HG03064 (cell line): Measurements from ENCODE around the gene GNPDA1.
"Not testable (repeated sequence)": the region's sequence is repeated elsewhere in the genome, so short reads cannot be mapped to it uniquely, and the experiment has no call there.

Source experiments
- ATAC-seq: cut with Tn5 transposase; IDR thresholded peaks from one replicate; pipeline ENCODE4 v1.9.1; 2021; ENCODE audit warnings: low read depth; ENCODE audit not compliant: unreplicated experiment

Gene GNPDA1

GRCh38 chr5:142012792-142013388 lies at the start of gene GNPDA1:
GNPDA1 (minus strand) TSS chr5:142013027; CDS start chr5:142012035, 992 bp downstream.
- peak; percentile 55 for ATAC-seq

DNA sequence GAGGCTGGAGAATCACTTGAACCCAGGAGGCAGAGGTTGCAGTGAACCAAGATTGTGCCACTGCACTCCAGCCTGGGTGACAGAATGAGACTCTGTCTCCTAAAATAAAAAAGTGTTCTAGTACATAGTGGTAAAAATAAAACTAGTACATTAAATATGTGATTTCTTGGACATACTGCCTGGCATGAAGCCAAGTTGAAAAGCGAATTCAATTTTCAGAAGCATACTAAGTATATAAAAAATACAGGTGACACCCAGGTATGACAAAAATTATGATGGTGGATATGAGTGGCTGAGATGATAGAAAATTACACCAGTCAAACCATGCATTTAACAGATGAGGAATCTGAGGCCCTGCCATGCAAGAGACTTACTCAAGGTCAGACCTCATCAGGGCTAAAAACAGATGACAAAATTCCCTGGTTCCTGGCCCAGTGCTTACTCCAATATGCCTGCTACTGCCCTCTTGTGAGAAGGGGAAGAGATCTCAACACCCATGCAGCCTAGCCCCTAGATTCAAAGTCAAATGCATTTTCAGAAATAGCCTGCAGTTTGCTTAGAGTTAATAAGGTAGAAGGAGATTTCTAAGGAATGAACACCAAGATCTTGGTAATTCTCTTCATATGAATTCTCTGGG lies 46.6 kb upstream of the GNPDA1 start:
- no peak for ATAC-seq

- ATAC-seq: no peak
These were observed 44.9 kb upstream of the GNPDA1 start for GRCh38 chr5:142057697-142058056.

DNA sequence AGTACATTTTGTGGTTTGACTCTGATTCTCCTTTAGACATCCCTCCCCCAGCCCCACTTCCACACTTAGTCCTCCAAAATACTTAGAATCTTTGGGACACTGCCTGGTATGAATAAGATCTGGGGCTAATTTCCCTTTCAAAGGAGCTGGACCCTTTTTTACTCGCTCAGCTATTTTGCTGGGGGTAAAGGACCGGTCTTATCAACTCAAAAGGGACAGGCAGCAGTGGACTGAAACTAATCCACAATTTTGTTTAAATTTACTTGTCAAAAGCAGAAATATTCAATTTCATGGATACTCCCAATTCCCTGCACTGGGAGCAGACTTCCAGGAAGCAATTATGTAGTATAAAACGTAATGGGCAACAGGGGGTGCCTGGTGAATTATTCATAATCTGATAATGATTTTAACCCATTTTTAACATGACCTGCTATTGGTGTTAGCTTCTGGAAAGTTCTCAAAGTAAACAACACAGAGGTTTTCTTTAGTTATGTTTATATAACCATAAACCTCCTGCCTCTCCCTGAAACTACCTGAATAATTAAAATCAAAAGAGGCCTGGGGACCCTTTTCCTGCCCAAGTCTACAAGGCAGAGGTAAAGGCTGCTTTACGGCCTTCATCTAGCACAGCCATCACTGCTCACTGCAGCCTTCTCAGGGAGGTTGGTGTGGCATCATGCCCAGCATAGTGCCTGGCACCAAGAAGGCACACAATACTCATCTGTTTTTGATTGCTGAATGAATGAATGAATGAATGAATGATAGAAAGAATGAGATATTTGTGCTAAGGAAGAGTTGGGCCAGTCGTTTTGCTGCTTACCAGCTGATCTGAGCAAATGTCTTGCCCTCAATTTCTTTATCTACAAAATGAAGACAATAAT lies 44.2 kb upstream of the GNPDA1 start:
- ATAC-seq: no peak

DNA sequence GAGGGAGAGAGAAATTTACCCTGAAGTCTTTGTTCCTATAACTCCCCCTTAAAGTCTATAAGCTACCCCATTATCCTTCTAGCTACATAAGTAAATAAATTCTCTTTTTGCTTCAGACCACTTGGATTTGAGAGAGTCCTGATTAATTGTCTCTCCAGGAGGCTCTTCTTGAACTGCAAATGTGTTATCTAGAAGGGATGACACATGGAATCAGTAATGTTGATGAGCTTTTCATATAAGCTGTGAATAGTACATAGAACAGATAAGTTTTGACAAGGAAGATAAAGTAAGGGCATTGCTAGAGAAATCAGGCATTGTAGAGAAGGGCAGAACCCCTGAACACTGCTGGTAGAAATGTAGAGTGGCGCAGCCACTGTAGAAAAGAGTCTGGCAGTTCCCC lies 42.5 kb upstream of the GNPDA1 start:
- no peak for ATAC-seq

- ATAC-seq: no peak
These were observed 40.8 kb upstream of the GNPDA1 start for GRCh38 chr5:142053426-142054151.

DNA sequence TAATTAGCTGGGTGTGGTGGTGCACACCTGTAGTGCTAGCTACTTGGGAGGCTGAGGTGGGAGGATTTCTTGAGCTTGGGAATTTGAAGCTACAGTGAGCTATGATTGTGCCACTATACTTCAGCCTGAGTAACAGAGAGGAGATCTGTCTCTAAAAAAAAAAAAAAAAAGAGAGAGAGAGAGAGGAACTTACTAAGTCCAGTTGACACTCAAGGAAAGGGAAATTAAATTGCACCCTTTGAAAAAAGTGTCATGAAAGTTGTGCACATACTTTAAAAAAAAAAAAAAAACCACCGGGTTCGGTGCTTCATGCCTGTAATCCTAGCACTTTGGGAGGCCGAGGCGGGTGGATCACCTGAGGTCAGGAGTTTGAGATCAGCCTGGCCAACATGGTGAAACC lies 39.2 kb upstream of the GNPDA1 start:
- ATAC-seq: not testable (repeated sequence)

- ATAC-seq: no peak
These were observed 35.4 kb upstream of the GNPDA1 start for GRCh38 chr5:142048272-142048671.

DNA sequence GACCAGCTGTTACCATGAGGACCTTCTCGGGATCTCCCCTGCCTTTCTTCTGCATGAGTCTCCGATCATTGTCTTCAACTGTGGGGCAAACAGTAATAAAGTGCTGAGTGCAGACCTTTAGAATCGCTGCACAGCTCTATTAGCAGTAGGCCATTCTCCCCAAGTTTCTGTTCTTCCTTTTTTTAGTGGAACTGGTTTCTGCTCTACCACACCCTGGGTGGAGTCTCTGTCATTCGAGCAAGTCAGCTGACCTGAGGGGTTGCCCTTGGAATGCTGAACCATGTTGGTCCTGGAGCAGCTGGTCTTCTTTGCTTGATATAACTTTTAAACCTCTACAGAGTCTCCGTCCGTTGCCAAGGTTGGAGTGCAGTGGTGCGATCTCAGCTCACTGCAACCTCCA lies 33.4 kb upstream of the GNPDA1 start:
- ATAC-seq: no peak

GRCh38 chr5:142040881-142041280 lies 28.1 kb upstream of the GNPDA1 start:
- ATAC-seq: not testable (repeated sequence)

- ATAC-seq: no peak
These were observed 27.5 kb upstream of the GNPDA1 start for GRCh38 chr5:142040285-142040684.

DNA sequence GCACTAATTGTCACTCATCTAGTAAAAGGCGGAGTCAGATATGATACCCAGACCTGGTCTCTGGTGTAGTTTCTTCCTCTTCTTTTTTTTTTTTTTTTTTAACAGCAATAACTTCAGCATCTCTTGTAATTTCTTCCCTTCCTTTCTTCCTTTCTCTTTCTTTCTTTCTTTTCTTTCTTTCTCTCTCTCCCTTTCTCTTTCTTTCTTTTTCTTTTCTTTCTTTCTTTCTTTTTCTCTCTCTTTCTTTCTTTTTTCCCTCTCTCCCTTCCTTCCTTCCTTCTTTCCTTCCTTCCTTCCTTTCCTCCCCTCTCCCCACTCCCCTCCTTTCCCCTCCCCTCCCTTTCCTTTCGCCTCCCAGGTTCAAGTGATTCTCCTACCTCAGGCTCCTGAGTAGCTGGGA lies 25.9 kb upstream of the GNPDA1 start:
- no peak for ATAC-seq

- not testable (repeated sequence) for ATAC-seq
These were observed 24.8 kb upstream of the GNPDA1 start for GRCh38 chr5:142037599-142037998.

GRCh38 chr5:142036918-142037317 lies 24.1 kb upstream of the GNPDA1 start:
- ATAC-seq: no peak

- no peak for ATAC-seq
These were observed 22.2 kb upstream of the GNPDA1 start for GRCh38 chr5:142034994-142035393.

DNA sequence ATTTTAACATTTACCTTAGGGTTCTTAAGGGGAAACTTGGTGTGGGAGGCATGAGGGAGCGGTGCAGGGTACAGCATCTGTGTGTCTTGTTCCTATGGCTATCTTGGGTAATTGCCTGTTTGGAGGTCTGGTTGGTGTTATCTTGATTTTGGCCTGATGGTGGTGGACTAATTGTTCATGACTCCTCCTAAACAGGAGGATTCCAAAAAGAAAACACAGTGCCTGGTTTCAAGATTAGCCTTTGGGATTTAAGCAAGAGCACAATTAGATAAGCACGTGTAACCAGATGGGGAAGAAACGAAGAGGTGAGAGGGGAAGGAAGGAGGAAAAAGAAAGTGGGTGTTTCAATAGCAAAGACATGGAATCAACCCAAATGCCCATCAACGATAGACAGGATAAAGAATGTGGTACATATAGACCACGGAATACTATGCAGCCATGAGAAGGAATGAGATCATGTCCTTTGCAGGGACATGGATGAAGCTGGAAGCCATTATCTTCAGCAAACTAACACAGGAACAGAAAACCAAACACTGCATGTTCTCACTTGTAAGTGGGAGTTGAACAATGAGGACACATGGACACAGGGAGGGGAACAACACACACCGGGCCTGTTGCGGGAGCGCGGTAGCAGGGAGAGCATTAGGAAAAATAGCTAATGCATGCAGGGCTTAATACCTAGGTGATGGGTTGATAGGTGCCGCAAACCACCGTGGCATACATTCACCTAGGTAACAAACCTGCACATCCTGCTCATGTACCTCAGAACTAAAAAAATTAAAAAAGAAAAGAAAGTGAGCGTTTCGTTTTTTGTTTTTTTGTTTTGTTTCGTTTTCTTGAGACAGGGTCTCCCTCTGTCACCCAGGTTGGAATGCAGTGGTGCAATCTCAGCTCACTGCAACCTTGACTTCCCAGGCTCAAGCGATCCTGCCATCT lies 21.1 kb upstream of the GNPDA1 start:
- not testable (repeated sequence) for ATAC-seq

- no peak for ATAC-seq
These were observed 20.2 kb upstream of the GNPDA1 start for GRCh38 chr5:142032747-142033631.

GRCh38 chr5:142032150-142032549 lies 19.3 kb upstream of the GNPDA1 start:
- ATAC-seq: no peak

- no peak for ATAC-seq
These were observed 12.8 kb upstream of the GNPDA1 start for GRCh38 chr5:142025637-142026036.
